IMR-90 (cell line): ENCODE measurements around the gene PADI2. TPM values are rescaled to one million over a fixed set of nuclear protein-coding genes. Genes with fewer than 3 reads are reported as not detected.

Experiments used
- ATAC-seq: fragments of 200-7000 bp; cut with Tn5 transposase; 2 replicates; pipeline ENCODE4 v1.9.1; 2020; ENCODE audit warnings: low read depth, mild to moderate bottlenecking, moderate library complexity
- BruUV-seq: library from RNA; stranded (reverse); fragments of 400-500 nt; replicated peaks from 2 replicates; lab custom pipeline; 2021; lab: Mats Ljungman, UMichigan
- CTCF ChIA-PET: fragments of 300-600 bp; formaldehyde crosslinking; extraction: SDS; loops from one replicate; lab custom pipeline; 2021; ENCODE audit warnings: antibody characterized with exemption; lab: Yijun Ruan, JAX
- POLR2A ChIA-PET: fragments of 300-600 bp; sonication (Branson Sonifier 250); formaldehyde crosslinking; loops from one replicate; lab custom pipeline; 2022; ENCODE audit warnings: antibody characterized with exemption; ENCODE audit not compliant: unreplicated experiment; lab: Charles Lee
- DNase-seq: peaks from one replicate; pipeline ENCODE4 v3.0.0; 2013
- H2AFZ ChIP-seq: replicated peaks from 2 replicates; pipeline ENCODE3; 2013; ENCODE audit warnings: low read length, mild to moderate bottlenecking; ENCODE audit not compliant: poor library complexity
- H2AK5ac ChIP-seq: 2 replicates; pipeline ENCODE4 v1.6.1; 2013; ENCODE audit warnings: low read depth, low read length, inconsistent platforms
- H2AK9ac ChIP-seq: replicated peaks from 2 replicates; pipeline ENCODE3; 2013; ENCODE audit warnings: mild to moderate bottlenecking, low read depth, low read length, moderate library complexity; ENCODE audit not compliant: poor library complexity
- H2BK120ac ChIP-seq: 2 replicates; pipeline ENCODE4 v1.6.1; 2013; ENCODE audit warnings: low read depth, low read length, inconsistent platforms
- H2BK15ac ChIP-seq: 3 replicates; pipeline ENCODE4 v1.6.1; 2013; ENCODE audit warnings: low read depth, low read length, inconsistent platforms
- H2BK20ac ChIP-seq: 2 replicates; pipeline ENCODE4 v1.6.1; 2013; ENCODE audit warnings: low read depth, mild to moderate bottlenecking, inconsistent platforms, low read length, moderate library complexity
- H2BK5ac ChIP-seq: 2 replicates; pipeline ENCODE4 v1.6.1; 2013; ENCODE audit warnings: mild to moderate bottlenecking, low read depth, low read length, inconsistent platforms; ENCODE audit not compliant: poor library complexity, severe bottlenecking
- H3K14ac ChIP-seq: replicated peaks from 2 replicates; pipeline ENCODE4 v1.6.1; 2013; ENCODE audit warnings: low read depth, low read length, inconsistent platforms
- H3K18ac ChIP-seq: 2 replicates; pipeline ENCODE4 v1.6.1; 2013; ENCODE audit warnings: low read depth, low read length, control low read depth
- H3K23ac ChIP-seq: 2 replicates; pipeline ENCODE4 v1.6.1; 2013; ENCODE audit warnings: low read depth, low read length, inconsistent platforms
- H3K27ac ChIP-seq: 2 replicates; pipeline ENCODE4 v1.5.1; 2013; ENCODE audit warnings: mild to moderate bottlenecking, control low read depth, low read length; ENCODE audit not compliant: insufficient read depth
- H3K27me3 ChIP-seq: 2 replicates; pipeline ENCODE4 v1.6.1; 2013; ENCODE audit warnings: low read length; ENCODE audit not compliant: control insufficient read depth, insufficient read depth
- H3K36me3 ChIP-seq: 2 replicates; pipeline ENCODE4 v1.6.1; 2013; ENCODE audit warnings: low read length, mixed read lengths; ENCODE audit not compliant: control insufficient read depth, insufficient read depth
- H3K4ac ChIP-seq: 2 replicates; pipeline ENCODE4 v1.6.1; 2013; ENCODE audit warnings: low read depth, low read length, inconsistent platforms
- H3K4me1 ChIP-seq: 2 replicates; pipeline ENCODE4 v1.6.1; 2013; ENCODE audit warnings: low read length, mixed read lengths; ENCODE audit not compliant: control insufficient read depth, insufficient read depth
- H3K4me2 ChIP-seq: 2 replicates; pipeline ENCODE4 v1.6.1; 2013; ENCODE audit warnings: low read depth, mild to moderate bottlenecking, control low read depth, low read length, moderate library complexity
- H3K4me3 ChIP-seq: 2 replicates; pipeline ENCODE4 v1.5.1; 2013; ENCODE audit warnings: low read depth, mild to moderate bottlenecking, control low read depth, low read length, moderate library complexity; ENCODE audit not compliant: insufficient read depth
- H3K56ac ChIP-seq: 2 replicates; pipeline ENCODE4 v1.6.1; 2013; ENCODE audit warnings: low read length, inconsistent platforms; ENCODE audit not compliant: insufficient read depth; ENCODE audit errors: extremely low read depth
- H3K79me1 ChIP-seq, 2 experiments: 2 replicates each; pipeline ENCODE4 v1.6.1; 2013; ENCODE audit warnings: low read length in 2 of 2, inconsistent platforms in 1 of 2, low read depth in 1 of 2
- H3K9ac ChIP-seq: 2 replicates; pipeline ENCODE4 v1.6.1; 2013; ENCODE audit warnings: low read depth, low read length, control low read depth
- H3K9me1 ChIP-seq: 2 replicates; pipeline ENCODE4 v1.6.1; 2013; ENCODE audit warnings: low read length, inconsistent platforms; ENCODE audit not compliant: insufficient read depth
- H3K9me3 ChIP-seq: 2 replicates; pipeline ENCODE4 v1.6.1; 2013; ENCODE audit warnings: low read length; ENCODE audit not compliant: control insufficient read depth, insufficient read depth
- H4K20me1 ChIP-seq: 2 replicates; pipeline ENCODE4 v1.6.1; 2013; ENCODE audit warnings: low read length, inconsistent platforms; ENCODE audit not compliant: insufficient read depth
- H4K5ac ChIP-seq: 2 replicates; pipeline ENCODE4 v1.6.1; 2013; ENCODE audit warnings: mild to moderate bottlenecking, low read depth, low read length, control low read depth
- H4K8ac ChIP-seq, 2 experiments: 2 replicates each; pipeline ENCODE4 v1.6.1; 2013; ENCODE audit warnings: low read depth in 2 of 2, low read length in 2 of 2, control low read depth in 1 of 2, inconsistent platforms in 1 of 2
- H4K91ac ChIP-seq: 2 replicates; pipeline ENCODE4 v1.6.1; 2013; ENCODE audit warnings: low read depth, low read length, inconsistent platforms; ENCODE audit not compliant: insufficient read depth
- BHLHE40 ChIP-seq: fragments of 150-350 bp; IDR thresholded peaks from 2 replicates; pipeline ENCODE4 v1.6.1; 2016; ENCODE audit warnings: mild to moderate bottlenecking, low read depth, low read length
- CEBPB ChIP-seq: IDR thresholded peaks from 2 replicates; pipeline ENCODE4 v1.6.1; 2012; ENCODE audit warnings: low read depth, low read length, improper control_type of control experiment
- CHD1 ChIP-seq: IDR thresholded peaks from 2 replicates; pipeline ENCODE4 v1.6.1; 2012; ENCODE audit warnings: low read depth, low read length, improper control_type of control experiment
- FOS ChIP-seq: fragments of 150-350 bp; IDR thresholded peaks from 2 replicates; pipeline ENCODE4 v1.6.1; 2016; ENCODE audit warnings: low read depth, low read length
- WGBS, 2 experiments: methylation state at CpG; one replicate each; pipeline versions ENCODE4 v1.1.5 to v1.1.7; 2013; ENCODE audit warnings: missing lambda C conversion rate in 2 of 2; ENCODE audit not compliant: insufficient read length in 1 of 2; ENCODE audit errors: extremely low coverage in 2 of 2; 5-methylcytosine and 5-hydroxymethylcytosine counted together
- dilution Hi-C: fragments of 300-500 bp; cut with HindIII; formaldehyde crosslinking; loops from one replicate; pipeline ENCODE4 v1.14.3; 2018; ENCODE audit warnings: low sequenced_read_pairs; ENCODE audit not compliant: unreplicated experiment
- in situ Hi-C: fragments of 300-500 bp; cut with MboI; formaldehyde crosslinking; loops from 3 replicates; pipeline ENCODE4 v1.14.3; 2019; ENCODE audit warnings: low sequenced_read_pairs, inconsistent platforms, mixed read lengths
- intact Hi-C: fragments of 100-400 bp; cut with micrococcal nuclease; formaldehyde crosslinking; loops from 2 replicates; pipeline ENCODE4 v1.10.0; 2022
- polyA plus RNA-seq, 3 experiments: library from polyadenylated mRNA; depleted of rRNA; stranded (reverse); fragments of >200 nt; gene quantifications; 2 replicates each; pipeline ENCODE4 v1.2.3, GENCODE V29; 2012; ENCODE audit warnings: low replicate concordance in 1 of 3
- total RNA-seq: library from RNA; depleted of rRNA; stranded (reverse); fragments of >200 nt; gene quantifications from 2 replicates; pipeline ENCODE4 v1.2.3, GENCODE V29; 2012
- TF ChIP-seq, protein P1 (sequence below): fragments of 150-350 bp; IDR thresholded peaks from 2 replicates; pipeline ENCODE4 v1.6.1; 2017; ENCODE audit warnings: mild to moderate bottlenecking, antibody characterized with exemption, low read length, low read depth

The PADI2 gene
- total and polyA plus RNA-seq, 2 of the 4 experiments (the other 2 are of a cell fraction) = not detected

DNA sequence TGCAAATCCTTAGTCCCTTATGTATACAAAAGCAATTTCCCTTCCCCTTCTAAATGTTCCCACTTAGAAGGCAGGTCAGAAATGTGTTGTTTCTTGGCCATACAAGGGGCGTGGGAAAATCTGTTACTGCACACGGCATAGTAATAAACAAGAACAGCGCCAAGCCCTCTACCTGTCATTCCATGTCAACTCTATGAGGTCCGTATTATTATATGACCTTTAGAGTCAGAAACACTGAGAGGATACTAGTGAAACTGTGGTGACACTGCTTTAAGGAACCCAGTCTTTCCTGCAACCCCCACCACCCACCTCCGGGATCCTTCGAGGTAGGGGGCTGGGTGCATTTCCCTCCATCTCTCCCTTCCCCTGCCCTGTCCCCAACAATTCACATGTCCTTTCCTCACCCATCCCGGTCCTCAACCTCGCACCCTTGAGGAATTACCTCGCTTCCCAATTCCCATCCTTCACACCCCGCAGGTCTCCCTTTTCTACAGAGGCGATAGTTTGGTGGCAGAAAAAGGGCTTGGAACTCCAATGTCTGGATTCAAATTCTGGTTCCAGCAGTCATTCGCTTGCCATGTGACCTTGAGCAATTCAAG, 66.1 kb downstream of the PADI2 start:
- Histone ChIP-seq H2BK120ac (no peak overlapping the region), H3K23ac (peak overlapping the region; percentile 93), H3K9me3 (no peaks in the 10 kb centered on the region), H3K56ac (peak overlapping the region; percentile 87), H4K91ac (peak overlapping the region; percentile 87; the same call in 1 of the 2 replicates), H3K9me1 (no peaks in the 10 kb centered on the region), H3K18ac (no peak overlapping the region), H3K4ac (peak overlapping the region; percentile 97), H3K4me1 (peaks cover 4% of the 10 kb centered on the region; the same call in 1 of the 2 replicates), H4K8ac (peak overlapping the region; percentile 91 to 98), H2AK5ac (peak overlapping the region; percentile 66), H2AFZ (peak overlapping the region; percentile 98), H3K36me3 (peaks cover 4% of the 10 kb centered on the region), H2BK20ac (no peak overlapping the region), H3K14ac (peak overlapping the region; percentile 97), H2AK9ac (peak overlapping the region; percentile 92), H3K4me2 (peak overlapping the region; percentile 99), H2BK5ac (peak overlapping the region; percentile 55), H3K27ac (peak overlapping the region; percentile 79), H3K9ac (peak overlapping the region; percentile 93), H3K79me1 (peaks cover 15 to 32% of the 10 kb centered on the region in 2 experiments), H4K20me1 (peaks cover 3% of the 10 kb centered on the region), H4K5ac (no peak overlapping the region; the same call in 1 of the 2 replicates), H3K4me3 (peak overlapping the region; percentile 86), H3K27me3 (no peaks in the 10 kb centered on the region), H2BK15ac (no peak overlapping the region)
- in situ Hi-C loops = no loop called here
- dilution Hi-C loops = no loop called here
- ChIA-PET CTCF (no interaction called here), POLR2A (no interaction called here)
- no peak for TF ChIP-seq CEBPB
- TF ChIP-seq, protein P1, sequence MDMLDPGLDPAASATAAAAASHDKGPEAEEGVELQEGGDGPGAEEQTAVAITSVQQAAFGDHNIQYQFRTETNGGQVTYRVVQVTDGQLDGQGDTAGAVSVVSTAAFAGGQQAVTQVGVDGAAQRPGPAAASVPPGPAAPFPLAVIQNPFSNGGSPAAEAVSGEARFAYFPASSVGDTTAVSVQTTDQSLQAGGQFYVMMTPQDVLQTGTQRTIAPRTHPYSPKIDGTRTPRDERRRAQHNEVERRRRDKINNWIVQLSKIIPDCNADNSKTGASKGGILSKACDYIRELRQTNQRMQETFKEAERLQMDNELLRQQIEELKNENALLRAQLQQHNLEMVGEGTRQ = no peak
- no peak for TF ChIP-seq CHD1
- no peak for TF ChIP-seq FOS
- TF ChIP-seq BHLHE40 = no peak
- WGBS, 2 experiments = 20% methylated on average over 1 of the region's 12 CpGs; no CpG with 5 or more reads in 1 of the 2 experiments
- BruUV-seq = no TSS peak
- intact Hi-C loops = no loop called here
- DNase-seq = no peak
- no peak for ATAC-seq
